ENCODE measurements around the gene CWC22.
"Not testable (repeated sequence)": the region's sequence is repeated elsewhere in the genome, so short reads cannot be mapped to it uniquely, and the experiment has no call there.

The CWC22 gene

DNA sequence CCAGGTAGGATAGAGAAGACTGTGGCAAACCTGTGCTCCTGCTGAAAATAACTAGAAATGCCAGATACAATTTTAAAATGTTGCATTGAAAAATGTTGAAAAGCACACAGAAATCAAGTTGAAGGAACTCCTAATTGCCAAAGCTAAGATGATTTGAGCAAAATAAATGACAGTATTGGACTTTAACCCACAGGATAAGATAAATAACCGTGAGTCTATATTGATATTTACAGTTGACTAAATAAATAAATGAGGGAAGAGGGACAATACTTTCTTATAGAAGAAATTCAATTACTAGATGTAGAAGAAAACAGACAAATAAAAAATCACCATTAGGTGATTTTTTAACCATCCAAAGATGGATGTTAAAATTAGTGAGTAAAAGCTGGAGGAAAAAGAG, 59.0 kb downstream of the CWC22 start:
- no peak for DNase-seq

DNA sequence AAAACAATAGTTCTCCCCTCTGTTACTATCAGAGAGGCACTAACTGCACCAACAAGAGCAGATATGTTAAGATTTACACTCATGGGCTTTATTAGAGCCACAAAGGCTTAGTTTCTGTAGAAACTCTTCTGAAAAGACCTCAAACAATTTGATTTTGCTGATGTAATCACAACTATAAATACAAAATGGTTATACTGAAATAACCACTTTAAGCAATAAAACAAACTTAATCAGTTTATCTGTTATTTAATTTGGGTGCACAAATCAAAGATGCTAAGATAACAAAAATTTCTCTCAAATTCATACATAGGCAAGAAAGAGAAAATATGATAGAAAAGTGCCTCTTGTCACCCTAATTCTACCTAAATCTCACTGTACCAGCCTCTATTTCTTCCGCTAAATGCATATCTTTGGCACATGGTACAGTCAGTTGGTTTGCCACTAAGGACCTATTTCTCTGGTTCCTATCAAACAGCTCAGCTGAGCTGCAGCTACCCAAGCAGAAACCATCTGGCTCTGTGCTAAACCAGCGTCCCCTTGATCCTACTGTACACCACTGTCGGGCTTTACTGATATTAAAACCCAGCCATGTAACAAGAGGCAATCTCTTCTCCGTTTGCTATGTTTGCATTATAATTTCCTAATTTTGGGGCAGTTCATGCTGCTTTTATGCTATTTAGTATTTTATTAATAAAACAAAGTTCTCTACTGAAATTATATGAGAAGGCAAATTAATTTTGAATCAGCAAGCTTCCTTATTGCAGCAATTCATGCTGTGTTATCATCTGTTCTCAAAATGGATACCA, 60.1 kb downstream of the CWC22 start:
- no peak for DNase-seq

DNA sequence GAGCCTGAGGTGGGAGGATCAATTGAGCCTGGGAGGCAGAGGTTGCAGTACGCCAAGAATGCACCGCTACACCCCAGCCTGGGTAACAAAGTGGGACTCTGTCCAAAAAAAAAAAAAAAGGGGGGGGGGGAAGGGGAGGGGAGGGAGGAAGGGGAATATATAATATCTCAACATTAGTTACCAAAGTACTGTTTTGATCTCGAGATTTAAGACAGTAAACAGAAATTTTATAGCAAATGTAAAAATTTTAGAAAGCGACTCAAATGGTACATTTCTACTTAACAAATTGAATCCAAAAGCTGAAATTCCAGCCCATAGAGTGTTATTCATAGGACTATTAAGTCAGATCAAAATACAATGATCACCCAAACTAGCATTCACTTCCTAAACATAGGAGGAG, 60.8 kb downstream of the CWC22 start:
- DNase-seq, result no peak

- DNase-seq, result no peak
Observed at GRCh38 chr2:179939259-179939658, 67.8 kb downstream of the CWC22 start.

DNA sequence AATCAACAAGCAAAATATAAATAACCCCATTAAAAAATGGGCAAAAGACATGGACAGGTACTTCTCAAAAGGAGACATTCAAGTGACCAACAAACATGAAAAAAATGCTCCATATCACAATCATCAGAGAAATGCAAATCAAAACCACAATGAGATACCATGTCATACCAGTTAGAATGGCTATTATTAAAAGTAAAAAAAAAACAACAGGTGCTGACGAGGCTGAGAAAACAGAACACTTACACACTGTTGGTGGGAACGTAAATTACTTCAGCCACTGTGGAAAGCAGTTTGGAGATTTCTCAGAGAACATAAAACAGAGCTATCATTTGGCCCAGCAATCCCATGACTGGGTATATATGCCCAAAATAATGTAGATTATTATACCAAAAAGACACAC, 69.1 kb downstream of the CWC22 start:
- DNase-seq, result no peak

- peak in 1 of 2 experiments; percentile 2 for DNase-seq
Observed at GRCh38 chr2:179936654-179937053, 70.4 kb downstream of the CWC22 start.

DNA sequence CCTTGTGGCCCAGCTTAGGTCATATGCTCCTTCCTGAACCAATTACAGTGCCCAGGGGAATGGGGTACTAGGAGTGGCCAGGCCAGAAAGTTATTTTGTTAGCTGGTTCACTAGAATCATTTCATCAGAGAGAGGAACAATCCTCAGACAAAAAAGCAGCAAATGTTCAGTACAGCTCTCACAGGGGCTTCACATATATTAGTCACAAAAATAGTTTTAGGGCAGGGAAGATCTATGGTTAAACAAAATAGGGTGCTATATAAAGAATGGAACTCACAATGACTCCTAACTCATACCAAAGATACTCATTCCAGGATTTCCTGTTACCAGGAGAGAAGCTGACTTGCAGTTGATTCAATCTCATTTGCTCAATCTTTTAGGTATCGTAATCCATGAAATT, 71.0 kb downstream of the CWC22 start:
- DNase-seq, result no peak

DNA sequence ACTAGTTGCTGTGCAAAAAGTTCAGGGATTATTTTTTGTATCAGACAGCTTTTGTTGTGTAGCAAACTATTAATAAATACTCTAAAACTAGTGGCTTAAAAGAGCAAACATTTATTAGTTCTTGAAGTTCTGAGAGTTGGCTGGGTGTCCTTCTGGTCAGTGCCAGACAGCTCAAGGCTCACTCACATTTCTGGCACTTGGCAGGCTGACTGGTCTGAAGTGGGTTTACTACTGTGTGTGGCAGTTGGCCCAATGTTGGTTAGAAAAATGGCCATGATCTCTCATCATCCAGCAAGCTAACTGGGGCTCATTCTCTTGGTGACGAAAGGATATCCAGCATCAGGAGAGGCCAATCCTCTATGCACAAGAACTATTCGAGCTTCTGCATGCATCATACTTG, 74.3 kb downstream of the CWC22 start:
- no peak for DNase-seq

DNA sequence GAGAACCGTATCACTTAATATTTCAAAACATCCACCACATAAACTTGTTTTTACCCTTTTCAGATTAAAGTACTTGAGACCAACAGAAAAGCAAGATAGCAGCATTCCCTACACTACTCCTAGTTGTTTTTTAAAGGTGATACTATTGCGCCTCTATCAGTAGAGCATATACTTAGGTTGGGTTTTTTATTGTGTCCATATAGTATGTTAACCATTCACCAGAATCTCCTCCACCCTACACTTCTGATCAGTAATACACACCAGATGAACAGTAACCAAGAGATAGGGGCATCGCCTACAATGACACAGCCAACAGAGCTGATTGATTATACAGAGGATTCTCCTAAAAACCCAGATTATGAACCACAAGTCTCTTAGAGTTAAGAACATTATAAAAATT, 75.6 kb downstream of the CWC22 start:
- DNase-seq, result no peak

DNA sequence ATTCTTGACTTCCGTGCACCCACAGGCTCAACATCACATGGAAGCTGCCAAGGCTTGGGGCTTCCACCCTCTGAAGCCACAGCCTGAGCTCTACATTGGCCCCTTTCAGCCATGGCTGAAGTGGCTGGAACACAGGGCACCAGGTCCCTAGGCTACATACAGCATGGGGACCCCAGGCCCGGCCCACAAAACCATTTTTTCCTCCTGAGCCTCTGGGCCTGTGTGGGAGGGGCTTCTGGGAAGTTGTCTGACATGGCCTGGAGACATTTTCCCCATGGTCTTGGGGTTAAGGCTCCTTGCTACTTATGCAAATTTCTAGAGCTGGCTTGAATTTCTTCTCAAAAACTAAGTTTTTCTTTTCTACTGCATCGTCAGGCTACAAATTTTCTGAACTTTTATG, 77.1 kb downstream of the CWC22 start:
- DNase-seq, result not testable (repeated sequence)

DNA sequence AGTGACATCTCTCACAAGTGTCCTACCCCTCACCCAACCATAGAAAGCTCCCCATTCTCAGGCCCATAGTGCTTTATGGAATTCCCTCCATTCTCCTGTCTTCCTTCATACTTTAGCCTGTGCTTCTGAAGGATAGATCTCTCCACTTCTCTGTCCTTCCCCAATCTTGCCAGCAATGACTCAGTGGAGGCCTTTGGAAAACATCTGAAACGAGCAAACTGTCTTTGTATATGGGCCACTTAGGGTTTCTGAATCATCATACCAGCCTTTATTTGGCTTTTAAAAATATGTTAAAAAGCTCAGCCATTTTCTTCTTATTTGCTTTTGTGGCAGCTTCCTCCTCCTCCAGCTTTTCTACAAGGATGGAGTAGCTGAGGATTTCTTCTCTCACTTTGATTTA, 80.1 kb downstream of the CWC22 start:
- DNase-seq, result no peak

DNA sequence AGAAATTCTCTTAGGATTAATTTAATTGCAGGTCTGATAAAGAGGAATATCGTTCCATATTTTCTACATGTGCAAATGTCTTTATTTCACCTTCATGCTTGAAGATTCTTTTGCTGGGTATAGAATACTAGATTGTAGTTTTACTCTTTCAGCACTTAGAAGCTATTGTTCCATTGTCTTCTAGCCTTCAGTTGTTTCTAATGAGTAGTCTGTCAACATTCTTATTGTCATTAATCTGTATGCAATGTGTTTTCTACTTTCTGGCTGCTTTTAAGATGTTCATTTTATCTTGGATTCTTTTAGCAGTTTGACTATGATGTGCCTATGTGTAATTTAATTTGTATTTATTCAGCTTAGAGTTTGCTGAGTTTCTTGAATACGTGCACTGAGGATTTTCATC, 81.4 kb downstream of the CWC22 start:
- DNase-seq, result no peak

- no peak for DNase-seq
Observed at GRCh38 chr2:179917272-179917671, 89.8 kb downstream of the CWC22 start.

DNA sequence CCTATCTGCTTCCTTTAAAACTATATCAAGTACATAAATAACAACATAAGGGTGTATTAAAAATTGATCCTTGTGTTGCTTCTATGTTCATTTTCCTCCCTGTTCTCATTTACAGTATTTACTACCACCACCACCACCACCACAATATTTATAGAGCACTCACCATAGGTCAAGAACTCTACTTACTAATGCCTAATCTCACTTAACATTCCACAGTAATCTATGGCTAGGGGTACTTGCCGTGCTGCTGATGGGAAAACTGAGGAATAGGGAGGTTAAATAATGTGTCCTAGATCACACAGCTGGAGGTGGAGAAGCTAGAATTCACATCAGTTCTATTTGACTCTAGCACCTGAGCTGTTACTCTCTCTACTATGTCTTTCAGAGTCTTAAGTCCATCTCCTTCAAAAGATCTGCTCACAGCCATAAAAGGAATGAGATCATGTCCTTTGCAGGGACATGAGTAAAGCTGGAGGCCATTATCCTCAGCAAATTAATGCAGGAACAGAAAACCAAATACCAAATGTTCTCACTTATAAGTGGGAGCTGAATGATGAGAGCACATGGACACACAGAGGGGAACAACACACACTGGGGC, 91.6 kb downstream of the CWC22 start:
- no peak for DNase-seq

GRCh38 chr2:179913809-179914208, 93.3 kb downstream of the CWC22 start:
- no peak for DNase-seq

GRCh38 chr2:179911569-179911968, 95.5 kb downstream of the CWC22 start:
- DNase-seq, result no peak

- no peak for DNase-seq
Observed at GRCh38 chr2:179910735-179911113, 96.4 kb downstream of the CWC22 start.

DNA sequence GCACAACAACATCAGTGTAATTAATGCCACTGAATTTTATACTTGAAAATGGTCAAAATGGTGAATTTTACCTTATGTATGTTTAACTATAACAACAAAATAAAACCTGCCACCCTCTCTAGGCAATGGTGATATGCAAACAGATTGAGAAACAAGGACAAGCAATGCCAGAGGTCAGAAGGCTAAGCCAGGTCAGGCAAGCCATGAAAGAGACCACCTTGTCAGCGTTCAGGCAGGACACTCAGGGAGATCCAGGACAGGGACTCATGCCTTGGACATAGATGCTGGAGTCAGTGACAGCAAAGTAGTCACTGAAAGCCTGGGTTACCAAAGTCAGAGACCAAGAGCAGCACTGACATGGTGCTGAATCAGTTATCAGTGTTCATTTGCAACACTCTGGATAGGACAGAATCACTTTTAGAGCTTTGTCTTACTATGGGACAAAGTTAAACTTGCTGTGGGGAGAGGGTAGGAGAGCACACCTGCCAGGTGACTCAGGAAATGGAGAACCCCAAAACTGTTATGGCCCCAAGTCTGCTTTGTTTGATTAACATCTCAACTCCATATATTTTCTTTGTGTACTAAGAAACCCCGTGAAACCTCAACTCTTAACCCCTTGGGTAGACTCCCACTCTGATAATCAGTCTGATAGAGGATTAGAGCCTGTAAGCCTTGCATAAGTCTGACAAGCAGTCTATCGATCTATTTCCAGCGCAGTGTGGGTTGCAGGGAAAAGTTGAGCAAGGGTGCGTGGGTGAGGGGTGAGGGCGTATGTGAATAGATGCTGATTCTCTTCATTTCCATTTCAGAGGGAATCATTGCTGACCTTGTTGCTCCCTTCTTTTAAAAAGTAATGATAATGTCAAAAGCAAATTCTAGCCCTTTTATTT, 97.0 kb downstream of the CWC22 start:
- no peak for DNase-seq

- no peak for DNase-seq
Observed at GRCh38 chr2:179900655-179901054, 106.4 kb downstream of the CWC22 start.

GRCh38 chr2:179899666-179900065, 107.4 kb downstream of the CWC22 start:
- DNase-seq, result no peak

DNA sequence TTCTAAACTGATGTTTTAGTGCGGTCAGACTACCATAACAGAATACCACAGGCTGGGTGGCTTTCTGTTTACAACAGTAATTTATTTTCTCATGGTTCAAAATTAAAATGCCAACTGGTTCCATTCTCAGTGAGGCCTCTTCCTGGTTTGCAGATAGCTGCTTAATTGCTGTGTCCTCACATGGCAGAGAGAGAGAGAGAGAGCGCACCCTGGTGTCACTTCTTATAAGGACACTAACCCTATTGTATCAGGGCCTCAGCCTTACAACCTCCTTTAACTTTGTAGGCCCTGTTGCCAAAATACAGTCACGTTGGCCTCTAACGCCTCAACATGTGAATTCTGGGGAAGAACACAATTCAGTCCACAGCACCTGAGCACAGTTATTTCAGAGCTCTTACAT, 108.2 kb downstream of the CWC22 start:
- peak in 1 of 2 experiments; percentile 26 for DNase-seq

Data from SW 1271 (cell line).